GM12878 (cell line): ENCODE data around the gene NME7. TPM values are rescaled to one million over a fixed set of nuclear protein-coding genes. Genes with fewer than 3 reads are reported as not detected.

Experiments used
- ATAC-seq: fragments of 200-7000 bp; cut with Tn5 transposase; 3 replicates; pipeline ENCODE4 v1.9.1; 2020; ENCODE audit warnings: mild to moderate bottlenecking, moderate library complexity
- BruUV-seq: library from RNA; stranded (reverse); fragments of 400-500 nt; replicated peaks from 2 replicates; lab custom pipeline; 2021; lab: Mats Ljungman, UMichigan
- CTCF ChIA-PET: fragments of 300-600 bp; sonication (Branson Sonifier 250); formaldehyde crosslinking; extraction: SDS; loops from one replicate; lab custom pipeline; 2021; ENCODE audit warnings: inconsistent platforms; lab: Yijun Ruan, JAX
- POLR2A ChIA-PET: fragments of 350-600 bp; formaldehyde crosslinking; extraction: SDS; loops from one replicate; lab custom pipeline; 2021; ENCODE audit warnings: inconsistent platforms; lab: Charles Lee
- RAD21 ChIA-PET: fragments of 300-600 bp; sonication (Branson Sonifier 250); formaldehyde crosslinking; loops from one replicate; lab custom pipeline; 2023; ENCODE audit warnings: antibody characterized with exemption; ENCODE audit not compliant: unreplicated experiment; lab: Charles Lee
- SMC1A ChIA-PET: fragments of 300-600 bp; sonication (Branson Sonifier 250); formaldehyde crosslinking; loops from one replicate; lab custom pipeline; 2023; ENCODE audit not compliant: unreplicated experiment, uncharacterized antibody; lab: Charles Lee
- DNase-seq: peaks from one replicate; pipeline ENCODE4 v3.0.0-alpha.2; 2011; ENCODE audit warnings: low read depth, low spot score
- FAIRE-seq: peaks from 3 replicates; lab custom pipeline; 2011; peaks lifted over from hg19 to GRCh38; lab: Jason Lieb, UNC
- H2AFZ ChIP-seq: 2 replicates; pipeline ENCODE4 v1.6.0; 2011; ENCODE audit warnings: low read depth, low read length, control low read depth; ENCODE audit not compliant: control insufficient read depth
- H3K27ac ChIP-seq: 2 replicates; pipeline ENCODE4 v1.5.1; 2011; ENCODE audit warnings: control low read depth; ENCODE audit not compliant: control insufficient read depth, insufficient read depth
- H3K27me3 ChIP-seq, 2 experiments: replicated peaks in 1 of 2; 2 replicates each; pipeline versions ENCODE4 v1.6.0 to v1.6.1; 2011; ENCODE audit warnings: low read length in 1 of 2; ENCODE audit not compliant: control insufficient read depth in 2 of 2, insufficient read depth in 2 of 2
- H3K36me3 ChIP-seq, 2 experiments: 2 replicates each; pipeline ENCODE4 v1.5.1; 2011; ENCODE audit warnings: low read length in 1 of 2; ENCODE audit not compliant: control insufficient read depth in 2 of 2, insufficient read depth in 2 of 2
- H3K4me1 ChIP-seq: 2 replicates; pipeline ENCODE4 v1.6.1; 2011; ENCODE audit warnings: mild to moderate bottlenecking, low read length, moderate library complexity, mixed read lengths; ENCODE audit not compliant: control insufficient read depth, insufficient read depth
- H3K4me2 ChIP-seq: 2 replicates; pipeline ENCODE4 v1.6.0; 2011; ENCODE audit warnings: control low read depth; ENCODE audit not compliant: control insufficient read depth, insufficient read depth
- H3K4me3 ChIP-seq: fragments of 200-600 bp; sonication (generic); 2 replicates; pipeline ENCODE4 v1.5.1; 2016
- H3K79me2 ChIP-seq: 2 replicates; pipeline ENCODE4 v1.6.0; 2011; ENCODE audit warnings: low read length; ENCODE audit not compliant: control insufficient read depth, insufficient read depth
- H3K9ac ChIP-seq: 2 replicates; pipeline ENCODE4 v1.8.0; 2011; ENCODE audit warnings: low read length, control low read depth, mixed read lengths; ENCODE audit not compliant: control insufficient read depth, insufficient read depth
- H3K9me3 ChIP-seq: replicated peaks from 3 replicates; pipeline ENCODE4 v1.5.1; 2011; ENCODE audit warnings: mild to moderate bottlenecking, low read length; ENCODE audit not compliant: control insufficient read depth, insufficient read depth
- H4K20me1 ChIP-seq: 2 replicates; pipeline ENCODE4 v1.6.0; 2011; ENCODE audit not compliant: control insufficient read depth, insufficient read depth
- MYB ChIP-seq: fragments of 150-350 bp; IDR thresholded peaks from 2 replicates; pipeline ENCODE4 v1.6.1; 2014; ENCODE audit warnings: mild to moderate bottlenecking, low read depth, low read length, borderline replicate concordance
- RB1 ChIP-seq: fragments of 450-650 bp; formaldehyde crosslinking; IDR thresholded peaks from 2 replicates; pipeline ENCODE4 v1.6.1; 2017; ENCODE audit warnings: mild to moderate bottlenecking, borderline replicate concordance
- SMAD5 ChIP-seq: IDR thresholded peaks from 2 replicates; pipeline ENCODE4 v1.6.1; 2016; ENCODE audit warnings: antibody characterized with exemption, low read depth
- WGBS: methylation state at CpG from one replicate; pipeline ENCODE4 v1.1.6; 2016; ENCODE audit warnings: low lambda C conversion rate; ENCODE audit not compliant: insufficient replicate concordance, insufficient coverage; ENCODE audit errors: missing lambda C conversion rate; 5-methylcytosine and 5-hydroxymethylcytosine counted together
- in situ Hi-C: fragments of 300-500 bp; cut with MboI; formaldehyde crosslinking; loops from 9 replicates; pipeline ENCODE4 v1.14.3; 2018; ENCODE audit warnings: mixed read lengths
- intact Hi-C: fragments of 100-400 bp; cut with micrococcal nuclease; formaldehyde crosslinking; loops from one replicate; pipeline ENCODE4 v1.14.2; 2022; ENCODE audit not compliant: unreplicated experiment
- polyA plus RNA-seq, 11 experiments: library from polyadenylated mRNA; depleted of rRNA in 4 of 11; unstranded in 6 of 11; stranded (reverse) in 5 of 11; fragments of >200 nt; fragmentation: Nextera tagmentation in 4 of 11; fragmentation: Illumina TruSeq in 1 of 11; extraction: Ambion mirVana in 4 of 11; extraction: Trizol in 1 of 11; gene quantifications; 1 replicate in 1 of 11; 2 replicates in 10 of 11; pipeline versions ENCODE4 v1.2.1 to v1.2.3, GENCODE V29; 2011 to 2016; ENCODE audit warnings: inconsistent platforms in 2 of 11, missing spikeins in 2 of 11, low read depth in 1 of 11
- total RNA-seq, 4 experiments: library from RNA; depleted of rRNA in 3 of 4; stranded (reverse); fragments of >200 nt in 3 of 4; fragmentation: Illumina TruSeq in 1 of 4; extraction: Trizol in 1 of 4; gene quantifications; 2 replicates each; pipeline versions ENCODE4 v1.2.1 to v1.2.3, GENCODE V29; 2013 to 2021
- TF ChIP-seq, protein P1 (sequence below): fragments of 450-650 bp; IDR thresholded peaks from 2 replicates; pipeline ENCODE4 v1.6.1; 2017; ENCODE audit warnings: mild to moderate bottlenecking, moderate library complexity

The NME7 gene
- total and polyA plus RNA-seq, 10 of the 15 experiments (the other 5 are each of a cell fraction or from before 2014, with no cell fraction given) = 1.5 to 15.6 (median 7.2) TPM

DNA sequence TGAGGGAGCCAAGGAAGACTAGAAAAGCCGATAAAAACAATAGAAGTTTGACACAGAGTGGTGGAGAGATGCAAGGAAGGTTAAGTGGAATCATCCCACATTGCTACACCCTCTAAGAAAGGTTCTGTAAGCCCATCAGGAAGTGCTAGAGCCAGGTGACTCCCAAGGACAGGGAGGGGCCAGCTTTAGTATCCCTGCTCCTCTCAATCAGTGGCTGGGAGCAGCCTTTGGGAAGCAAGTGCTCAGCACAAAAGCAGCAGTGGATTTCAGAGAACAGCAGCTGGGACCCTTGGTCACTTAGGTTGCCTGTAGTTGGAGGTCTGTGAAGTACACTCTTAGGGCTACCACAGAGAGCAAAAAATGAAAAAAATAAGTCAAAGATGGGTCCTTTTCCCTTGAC lies 42.5 kb downstream of the NME7 start:
- no peak overlapping the region for H3K4me2 ChIP-seq
- intact Hi-C loops = no loop called here
- no peaks in the 10 kb centered on the region for H3K36me3 ChIP-seq
- FAIRE-seq = no peak
- WGBS = 81% methylated on average over 1 of the region's 1 CpG
- H3K27me3 ChIP-seq = no peaks in the 10 kb centered on the region
- H3K27ac ChIP-seq = no peak overlapping the region
- no peaks in the 10 kb centered on the region for H3K4me1 ChIP-seq
- H2AFZ ChIP-seq = no peak overlapping the region
- ChIA-PET CTCF (no interaction called here), SMC1A (interaction anchor here (0.8 to 1.4 kb wide), 2 partner anchors 13 to 41 kb away, joined by 3 read pairs; no protein-coding TSS in a partner anchor), RAD21 (no interaction called here)
- no peaks in the 10 kb centered on the region for H4K20me1 ChIP-seq
- no peak for DNase-seq
- no peaks in the 10 kb centered on the region for H3K79me2 ChIP-seq
- BruUV-seq = no TSS peak
- TF ChIP-seq RB1 (no peak), SMAD5 (no peak), MYB (no peak)
- TF ChIP-seq, protein P1, sequence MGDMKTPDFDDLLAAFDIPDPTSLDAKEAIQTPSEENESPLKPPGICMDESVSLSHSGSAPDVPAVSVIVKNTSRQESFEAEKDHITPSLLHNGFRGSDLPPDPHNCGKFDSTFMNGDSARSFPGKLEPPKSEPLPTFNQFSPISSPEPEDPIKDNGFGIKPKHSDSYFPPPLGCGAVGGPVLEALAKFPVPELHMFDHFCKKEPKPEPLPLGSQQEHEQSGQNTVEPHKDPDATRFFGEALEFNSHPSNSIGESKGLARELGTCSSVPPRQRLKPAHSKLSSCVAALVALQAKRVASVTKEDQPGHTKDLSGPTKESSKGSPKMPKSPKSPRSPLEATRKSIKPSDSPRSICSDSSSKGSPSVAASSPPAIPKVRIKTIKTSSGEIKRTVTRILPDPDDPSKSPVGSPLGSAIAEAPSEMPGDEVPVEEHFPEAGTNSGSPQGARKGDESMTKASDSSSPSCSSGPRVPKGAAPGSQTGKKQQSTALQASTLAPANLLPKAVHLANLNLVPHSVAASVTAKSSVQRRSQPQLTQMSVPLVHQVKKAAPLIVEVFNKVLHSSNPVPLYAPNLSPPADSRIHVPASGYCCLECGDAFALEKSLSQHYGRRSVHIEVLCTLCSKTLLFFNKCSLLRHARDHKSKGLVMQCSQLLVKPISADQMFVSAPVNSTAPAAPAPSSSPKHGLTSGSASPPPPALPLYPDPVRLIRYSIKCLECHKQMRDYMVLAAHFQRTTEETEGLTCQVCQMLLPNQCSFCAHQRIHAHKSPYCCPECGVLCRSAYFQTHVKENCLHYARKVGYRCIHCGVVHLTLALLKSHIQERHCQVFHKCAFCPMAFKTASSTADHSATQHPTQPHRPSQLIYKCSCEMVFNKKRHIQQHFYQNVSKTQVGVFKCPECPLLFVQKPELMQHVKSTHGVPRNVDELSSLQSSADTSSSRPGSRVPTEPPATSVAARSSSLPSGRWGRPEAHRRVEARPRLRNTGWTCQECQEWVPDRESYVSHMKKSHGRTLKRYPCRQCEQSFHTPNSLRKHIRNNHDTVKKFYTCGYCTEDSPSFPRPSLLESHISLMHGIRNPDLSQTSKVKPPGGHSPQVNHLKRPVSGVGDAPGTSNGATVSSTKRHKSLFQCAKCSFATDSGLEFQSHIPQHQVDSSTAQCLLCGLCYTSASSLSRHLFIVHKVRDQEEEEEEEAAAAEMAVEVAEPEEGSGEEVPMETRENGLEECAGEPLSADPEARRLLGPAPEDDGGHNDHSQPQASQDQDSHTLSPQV = no peak
- TF ChIP-seq, all 136 proteins: peak for 0
- H3K9me3 ChIP-seq = no peaks in the 10 kb centered on the region
- in situ Hi-C loops = no loop called here
- no peak overlapping the region for H3K9ac ChIP-seq
- no peak for ATAC-seq
- POLR2A ChIA-PET = no interaction called here
- H3K4me3 ChIP-seq = no peak overlapping the region
